ENCODE results near the gene EYS.

GRCh38 chr6:65595540-65595939, 111.5 kb downstream of the EYS start:
- TF ChIP-seq CTCF (conservative IDR thresholded peaks at IDR 0.05) = no peak
- TF ChIP-seq ZFX (IDR thresholded peaks at IDR 0.05) = no peak

Measured in C4-2B (cell line).